GM12878 (cell line): ENCODE results near the gene PDZD7. TPM values are rescaled to one million over a fixed set of nuclear protein-coding genes. Genes with fewer than 3 reads are reported as not detected.

Source experiments
- ATAC-seq: fragments of 200-7000 bp; cut with Tn5 transposase; 3 replicates; pipeline ENCODE4 v1.9.1; 2020; ENCODE audit warnings: mild to moderate bottlenecking, moderate library complexity
- BruUV-seq: library from RNA; stranded (reverse); fragments of 400-500 nt; replicated peaks from 2 replicates; lab custom pipeline; 2021; lab: Mats Ljungman, UMichigan
- CTCF ChIA-PET: fragments of 300-600 bp; sonication (Branson Sonifier 250); formaldehyde crosslinking; extraction: SDS; loops from one replicate; lab custom pipeline; 2021; ENCODE audit warnings: inconsistent platforms; lab: Yijun Ruan, JAX
- POLR2A ChIA-PET: fragments of 350-600 bp; formaldehyde crosslinking; extraction: SDS; loops from one replicate; lab custom pipeline; 2021; ENCODE audit warnings: inconsistent platforms; lab: Charles Lee
- RAD21 ChIA-PET: fragments of 300-600 bp; sonication (Branson Sonifier 250); formaldehyde crosslinking; loops from one replicate; lab custom pipeline; 2023; ENCODE audit warnings: antibody characterized with exemption; ENCODE audit not compliant: unreplicated experiment; lab: Charles Lee
- SMC1A ChIA-PET: fragments of 300-600 bp; sonication (Branson Sonifier 250); formaldehyde crosslinking; loops from one replicate; lab custom pipeline; 2023; ENCODE audit not compliant: unreplicated experiment, uncharacterized antibody; lab: Charles Lee
- DNase-seq: peaks from one replicate; pipeline ENCODE4 v3.0.0-alpha.2; 2011; ENCODE audit warnings: low read depth, low spot score
- FAIRE-seq: peaks from 3 replicates; lab custom pipeline; 2011; peaks lifted over from hg19 to GRCh38; lab: Jason Lieb, UNC
- H2AFZ ChIP-seq: 2 replicates; pipeline ENCODE4 v1.6.0; 2011; ENCODE audit warnings: low read depth, low read length, control low read depth; ENCODE audit not compliant: control insufficient read depth
- H3K27ac ChIP-seq: 2 replicates; pipeline ENCODE4 v1.5.1; 2011; ENCODE audit warnings: control low read depth; ENCODE audit not compliant: control insufficient read depth, insufficient read depth
- H3K27me3 ChIP-seq, 2 experiments: replicated peaks in 1 of 2; 2 replicates each; pipeline versions ENCODE4 v1.6.0 to v1.6.1; 2011; ENCODE audit warnings: low read length in 1 of 2; ENCODE audit not compliant: control insufficient read depth in 2 of 2, insufficient read depth in 2 of 2
- H3K36me3 ChIP-seq, 2 experiments: 2 replicates each; pipeline ENCODE4 v1.5.1; 2011; ENCODE audit warnings: low read length in 1 of 2; ENCODE audit not compliant: control insufficient read depth in 2 of 2, insufficient read depth in 2 of 2
- H3K4me1 ChIP-seq: 2 replicates; pipeline ENCODE4 v1.6.1; 2011; ENCODE audit warnings: mild to moderate bottlenecking, low read length, moderate library complexity, mixed read lengths; ENCODE audit not compliant: control insufficient read depth, insufficient read depth
- H3K4me2 ChIP-seq: 2 replicates; pipeline ENCODE4 v1.6.0; 2011; ENCODE audit warnings: control low read depth; ENCODE audit not compliant: control insufficient read depth, insufficient read depth
- H3K4me3 ChIP-seq: fragments of 200-600 bp; sonication (generic); 2 replicates; pipeline ENCODE4 v1.5.1; 2016
- H3K79me2 ChIP-seq: 2 replicates; pipeline ENCODE4 v1.6.0; 2011; ENCODE audit warnings: low read length; ENCODE audit not compliant: control insufficient read depth, insufficient read depth
- H3K9ac ChIP-seq: 2 replicates; pipeline ENCODE4 v1.8.0; 2011; ENCODE audit warnings: low read length, control low read depth, mixed read lengths; ENCODE audit not compliant: control insufficient read depth, insufficient read depth
- H3K9me3 ChIP-seq: replicated peaks from 3 replicates; pipeline ENCODE4 v1.5.1; 2011; ENCODE audit warnings: mild to moderate bottlenecking, low read length; ENCODE audit not compliant: control insufficient read depth, insufficient read depth
- H4K20me1 ChIP-seq: 2 replicates; pipeline ENCODE4 v1.6.0; 2011; ENCODE audit not compliant: control insufficient read depth, insufficient read depth
- BMI1 ChIP-seq: fragments of 450-650 bp; IDR thresholded peaks from 2 replicates; pipeline ENCODE4 v1.6.1; 2016; ENCODE audit warnings: mild to moderate bottlenecking, moderate library complexity, borderline replicate concordance
- CHD2 ChIP-seq: IDR thresholded peaks from 2 replicates; pipeline ENCODE4 v1.6.1; 2011; ENCODE audit warnings: low read depth, low read length, improper control_type of control experiment, borderline replicate concordance
- CHD4 ChIP-seq: fragments of 200-600 bp; sonication (generic); IDR thresholded peaks from 2 replicates; pipeline ENCODE4 v1.6.1; 2016; ENCODE audit warnings: mild to moderate bottlenecking
- KAT2A ChIP-seq: conservative IDR thresholded peaks from 2 replicates; pipeline ENCODE4 v1.6.1; 2011; ENCODE audit warnings: low read depth, low read length; ENCODE audit not compliant: control insufficient read depth
- POLR2AphosphoS2 ChIP-seq: IDR thresholded peaks from 2 replicates; pipeline ENCODE4 v1.6.1; 2011; ENCODE audit warnings: low read depth, mild to moderate bottlenecking, low read length, improper control_type of control experiment, moderate library complexity
- SMAD5 ChIP-seq: IDR thresholded peaks from 2 replicates; pipeline ENCODE4 v1.6.1; 2016; ENCODE audit warnings: antibody characterized with exemption, low read depth
- TARDBP ChIP-seq: IDR thresholded peaks from 2 replicates; pipeline ENCODE4 v1.6.1; 2016; ENCODE audit warnings: borderline replicate concordance
- WGBS: methylation state at CpG from one replicate; pipeline ENCODE4 v1.1.6; 2016; ENCODE audit warnings: low lambda C conversion rate; ENCODE audit not compliant: insufficient replicate concordance, insufficient coverage; ENCODE audit errors: missing lambda C conversion rate; 5-methylcytosine and 5-hydroxymethylcytosine counted together
- in situ Hi-C: fragments of 300-500 bp; cut with MboI; formaldehyde crosslinking; loops from 9 replicates; pipeline ENCODE4 v1.14.3; 2018; ENCODE audit warnings: mixed read lengths
- intact Hi-C: fragments of 100-400 bp; cut with micrococcal nuclease; formaldehyde crosslinking; loops from one replicate; pipeline ENCODE4 v1.14.2; 2022; ENCODE audit not compliant: unreplicated experiment
- polyA plus RNA-seq, 11 experiments: library from polyadenylated mRNA; depleted of rRNA in 4 of 11; unstranded in 6 of 11; stranded (reverse) in 5 of 11; fragments of >200 nt; fragmentation: Nextera tagmentation in 4 of 11; fragmentation: Illumina TruSeq in 1 of 11; extraction: Ambion mirVana in 4 of 11; extraction: Trizol in 1 of 11; gene quantifications; 1 replicate in 1 of 11; 2 replicates in 10 of 11; pipeline versions ENCODE4 v1.2.1 to v1.2.3, GENCODE V29; 2011 to 2016; ENCODE audit warnings: inconsistent platforms in 2 of 11, missing spikeins in 2 of 11, low read depth in 1 of 11
- total RNA-seq, 4 experiments: library from RNA; depleted of rRNA in 3 of 4; stranded (reverse); fragments of >200 nt in 3 of 4; fragmentation: Illumina TruSeq in 1 of 4; extraction: Trizol in 1 of 4; gene quantifications; 2 replicates each; pipeline versions ENCODE4 v1.2.1 to v1.2.3, GENCODE V29; 2013 to 2021
- TF ChIP-seq, protein P1 (sequence below): fragments of 450-650 bp; IDR thresholded peaks from 2 replicates; pipeline ENCODE4 v1.6.1; 2017; ENCODE audit warnings: mild to moderate bottlenecking, moderate library complexity
- TF ChIP-seq, protein P2 (sequence below): fragments of 450-650 bp; IDR thresholded peaks from 2 replicates; pipeline ENCODE4 v1.6.1; 2017; ENCODE audit warnings: mild to moderate bottlenecking, low read depth, inconsistent platforms; ENCODE audit not compliant: poor library complexity, severe bottlenecking
- TF ChIP-seq, protein P3 (sequence below): IDR thresholded peaks from 2 replicates; pipeline ENCODE4 v1.6.1; 2012; ENCODE audit warnings: low read depth, low read length, improper control_type of control experiment
- TF ChIP-seq, protein P4 (sequence below): fragments of 450-650 bp; IDR thresholded peaks from 2 replicates; pipeline ENCODE4 v1.6.1; 2016; ENCODE audit warnings: mild to moderate bottlenecking
- TF ChIP-seq, protein P5 (sequence below): IDR thresholded peaks from 2 replicates; pipeline ENCODE4 v1.6.1; 2012; ENCODE audit warnings: low read depth, low read length, improper control_type of control experiment

The PDZD7 gene
- total and polyA plus RNA-seq, 10 of the 15 experiments (the other 5 are each of a cell fraction or from before 2014, with no cell fraction given), result 0.01 to 0.20 (median 0.03) TPM; not detected in 7

DNA sequence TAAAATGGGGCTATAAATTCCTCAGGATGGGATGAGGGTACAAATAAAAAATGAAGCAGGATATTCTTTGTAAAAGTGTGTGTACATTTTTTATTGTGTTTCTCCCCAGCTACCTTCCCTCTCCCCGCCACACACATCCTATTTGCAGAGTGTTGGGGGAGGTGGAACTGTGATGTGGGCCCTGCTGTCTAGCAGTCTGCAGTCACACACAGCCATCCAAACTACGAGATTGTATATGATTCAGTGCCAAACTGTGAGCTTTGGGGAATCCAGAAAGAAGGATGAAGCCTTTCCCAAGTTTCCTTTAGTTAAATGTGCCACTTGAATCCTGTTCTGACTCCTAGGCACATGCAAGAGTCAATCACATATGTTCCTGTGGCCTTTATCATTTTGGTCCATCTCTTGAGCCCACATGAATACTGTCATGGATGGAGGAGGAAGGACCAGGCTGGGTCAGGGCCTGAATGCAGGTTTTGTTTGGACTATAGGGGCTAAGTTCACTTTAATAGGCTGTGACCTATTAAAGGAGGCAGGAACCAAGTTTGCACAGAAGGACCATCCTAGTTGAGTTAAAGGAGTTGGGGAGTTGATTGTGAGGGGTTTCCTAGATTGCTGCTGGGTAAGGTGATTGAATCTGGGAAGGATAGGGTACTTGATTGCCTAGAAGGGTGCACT, 62.7 kb downstream of the PDZD7 start (continued):
- TF ChIP-seq, protein P1, sequence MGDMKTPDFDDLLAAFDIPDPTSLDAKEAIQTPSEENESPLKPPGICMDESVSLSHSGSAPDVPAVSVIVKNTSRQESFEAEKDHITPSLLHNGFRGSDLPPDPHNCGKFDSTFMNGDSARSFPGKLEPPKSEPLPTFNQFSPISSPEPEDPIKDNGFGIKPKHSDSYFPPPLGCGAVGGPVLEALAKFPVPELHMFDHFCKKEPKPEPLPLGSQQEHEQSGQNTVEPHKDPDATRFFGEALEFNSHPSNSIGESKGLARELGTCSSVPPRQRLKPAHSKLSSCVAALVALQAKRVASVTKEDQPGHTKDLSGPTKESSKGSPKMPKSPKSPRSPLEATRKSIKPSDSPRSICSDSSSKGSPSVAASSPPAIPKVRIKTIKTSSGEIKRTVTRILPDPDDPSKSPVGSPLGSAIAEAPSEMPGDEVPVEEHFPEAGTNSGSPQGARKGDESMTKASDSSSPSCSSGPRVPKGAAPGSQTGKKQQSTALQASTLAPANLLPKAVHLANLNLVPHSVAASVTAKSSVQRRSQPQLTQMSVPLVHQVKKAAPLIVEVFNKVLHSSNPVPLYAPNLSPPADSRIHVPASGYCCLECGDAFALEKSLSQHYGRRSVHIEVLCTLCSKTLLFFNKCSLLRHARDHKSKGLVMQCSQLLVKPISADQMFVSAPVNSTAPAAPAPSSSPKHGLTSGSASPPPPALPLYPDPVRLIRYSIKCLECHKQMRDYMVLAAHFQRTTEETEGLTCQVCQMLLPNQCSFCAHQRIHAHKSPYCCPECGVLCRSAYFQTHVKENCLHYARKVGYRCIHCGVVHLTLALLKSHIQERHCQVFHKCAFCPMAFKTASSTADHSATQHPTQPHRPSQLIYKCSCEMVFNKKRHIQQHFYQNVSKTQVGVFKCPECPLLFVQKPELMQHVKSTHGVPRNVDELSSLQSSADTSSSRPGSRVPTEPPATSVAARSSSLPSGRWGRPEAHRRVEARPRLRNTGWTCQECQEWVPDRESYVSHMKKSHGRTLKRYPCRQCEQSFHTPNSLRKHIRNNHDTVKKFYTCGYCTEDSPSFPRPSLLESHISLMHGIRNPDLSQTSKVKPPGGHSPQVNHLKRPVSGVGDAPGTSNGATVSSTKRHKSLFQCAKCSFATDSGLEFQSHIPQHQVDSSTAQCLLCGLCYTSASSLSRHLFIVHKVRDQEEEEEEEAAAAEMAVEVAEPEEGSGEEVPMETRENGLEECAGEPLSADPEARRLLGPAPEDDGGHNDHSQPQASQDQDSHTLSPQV, result no peak
- no peak for TF ChIP-seq CHD2
- TF ChIP-seq BMI1, result no peak
- TF ChIP-seq, all 136 proteins: peak for 0

DNA sequence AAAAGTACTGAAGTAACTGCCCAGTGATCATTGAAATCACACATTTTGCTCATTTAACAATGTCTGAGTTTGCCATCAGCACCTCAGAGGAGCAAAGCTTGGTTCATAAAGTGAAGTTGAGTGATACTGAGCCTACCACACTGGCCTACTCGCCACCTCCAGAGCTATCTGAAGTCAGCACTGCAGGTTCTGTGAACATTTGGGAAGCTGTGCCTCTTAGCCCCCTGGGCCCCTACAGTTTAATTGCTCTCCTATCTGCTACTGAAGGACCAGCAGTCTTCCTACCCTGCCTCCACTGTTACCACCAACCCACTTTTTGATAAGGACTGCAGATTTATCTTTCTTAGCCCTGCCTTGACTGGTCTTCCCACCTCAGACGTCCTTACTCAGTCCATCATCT, 63.6 kb downstream of the PDZD7 start:
- Histone ChIP-seq H3K79me2 (no peaks in the 10 kb centered on the region), H3K9me3 (no peaks in the 10 kb centered on the region), H3K4me1 (peaks cover 3% of the 10 kb centered on the region; the same call in 1 of the 2 replicates), H2AFZ (no peak overlapping the region), H3K4me2 (no peak overlapping the region), H3K36me3 (peaks cover 2 to 4% of the 10 kb centered on the region in 2 experiments; a peak in 3 of 4 replicates), H3K27me3 (no peaks in the 10 kb centered on the region), H3K27ac (no peak overlapping the region), H4K20me1 (no peaks in the 10 kb centered on the region), H3K4me3 (no peak overlapping the region), H3K9ac (no peak overlapping the region)
- 83% methylated on average over 2 of the region's 2 CpGs for WGBS
- no peak for DNase-seq
- no peak for FAIRE-seq
- no peak for ATAC-seq
- BruUV-seq, result no TSS peak
- in situ Hi-C loops (no loop called here), intact Hi-C loops (no loop called here)
- TF ChIP-seq POLR2AphosphoS2 (no peak), TARDBP (no peak), SMAD5 (no peak), KAT2A (no peak), CHD4 (no peak)
- TF ChIP-seq, protein P2, sequence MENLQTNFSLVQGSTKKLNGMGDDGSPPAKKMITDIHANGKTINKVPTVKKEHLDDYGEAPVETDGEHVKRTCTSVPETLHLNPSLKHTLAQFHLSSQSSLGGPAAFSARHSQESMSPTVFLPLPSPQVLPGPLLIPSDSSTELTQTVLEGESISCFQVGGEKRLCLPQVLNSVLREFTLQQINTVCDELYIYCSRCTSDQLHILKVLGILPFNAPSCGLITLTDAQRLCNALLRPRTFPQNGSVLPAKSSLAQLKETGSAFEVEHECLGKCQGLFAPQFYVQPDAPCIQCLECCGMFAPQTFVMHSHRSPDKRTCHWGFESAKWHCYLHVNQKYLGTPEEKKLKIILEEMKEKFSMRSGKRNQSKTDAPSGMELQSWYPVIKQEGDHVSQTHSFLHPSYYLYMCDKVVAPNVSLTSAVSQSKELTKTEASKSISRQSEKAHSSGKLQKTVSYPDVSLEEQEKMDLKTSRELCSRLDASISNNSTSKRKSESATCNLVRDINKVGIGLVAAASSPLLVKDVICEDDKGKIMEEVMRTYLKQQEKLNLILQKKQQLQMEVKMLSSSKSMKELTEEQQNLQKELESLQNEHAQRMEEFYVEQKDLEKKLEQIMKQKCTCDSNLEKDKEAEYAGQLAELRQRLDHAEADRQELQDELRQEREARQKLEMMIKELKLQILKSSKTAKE, result no peak
- TF ChIP-seq, protein P3, sequence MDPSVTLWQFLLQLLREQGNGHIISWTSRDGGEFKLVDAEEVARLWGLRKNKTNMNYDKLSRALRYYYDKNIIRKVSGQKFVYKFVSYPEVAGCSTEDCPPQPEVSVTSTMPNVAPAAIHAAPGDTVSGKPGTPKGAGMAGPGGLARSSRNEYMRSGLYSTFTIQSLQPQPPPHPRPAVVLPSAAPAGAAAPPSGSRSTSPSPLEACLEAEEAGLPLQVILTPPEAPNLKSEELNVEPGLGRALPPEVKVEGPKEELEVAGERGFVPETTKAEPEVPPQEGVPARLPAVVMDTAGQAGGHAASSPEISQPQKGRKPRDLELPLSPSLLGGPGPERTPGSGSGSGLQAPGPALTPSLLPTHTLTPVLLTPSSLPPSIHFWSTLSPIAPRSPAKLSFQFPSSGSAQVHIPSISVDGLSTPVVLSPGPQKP, result no peak
- TF ChIP-seq, protein P4, sequence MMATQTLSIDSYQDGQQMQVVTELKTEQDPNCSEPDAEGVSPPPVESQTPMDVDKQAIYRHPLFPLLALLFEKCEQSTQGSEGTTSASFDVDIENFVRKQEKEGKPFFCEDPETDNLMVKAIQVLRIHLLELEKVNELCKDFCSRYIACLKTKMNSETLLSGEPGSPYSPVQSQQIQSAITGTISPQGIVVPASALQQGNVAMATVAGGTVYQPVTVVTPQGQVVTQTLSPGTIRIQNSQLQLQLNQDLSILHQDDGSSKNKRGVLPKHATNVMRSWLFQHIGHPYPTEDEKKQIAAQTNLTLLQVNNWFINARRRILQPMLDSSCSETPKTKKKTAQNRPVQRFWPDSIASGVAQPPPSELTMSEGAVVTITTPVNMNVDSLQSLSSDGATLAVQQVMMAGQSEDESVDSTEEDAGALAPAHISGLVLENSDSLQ, result no peak
- TF ChIP-seq, protein P5, sequence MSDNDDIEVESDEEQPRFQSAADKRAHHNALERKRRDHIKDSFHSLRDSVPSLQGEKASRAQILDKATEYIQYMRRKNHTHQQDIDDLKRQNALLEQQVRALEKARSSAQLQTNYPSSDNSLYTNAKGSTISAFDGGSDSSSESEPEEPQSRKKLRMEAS, result no peak
- POLR2A ChIA-PET, result interaction anchor here (1.1 kb wide), 1 partner anchor 18 kb away, joined by 3 read pairs; no protein-coding TSS in a partner anchor
- SMC1A ChIA-PET, result interaction anchor here (1.4 kb wide), 1 partner anchor 10 kb away, joined by 4 read pairs; no protein-coding TSS in a partner anchor
- RAD21 ChIA-PET, result no interaction called here
- CTCF ChIA-PET, result interaction anchor here (0.8 to 4.6 kb wide), 4 partner anchors 30 to 129 kb away, joined by 3 to 29 read pairs (median 12); no protein-coding TSS in a partner anchor
